ENCODE data around the gene FBN2. TPM values are rescaled to one million over a fixed set of nuclear protein-coding genes. Genes with fewer than 3 reads are reported as not detected.

The FBN2 gene
- total and polyA plus RNA-seq, 2 experiments from 2014 or later: 41.0 to 143 TPM

- Histone ChIP-seq H3K27ac (no peak overlapping the region), H2AFZ (no peak overlapping the region), H3K4me2 (no peak overlapping the region), H3K4me1 (ENCODE audit: insufficient read depth) (peaks cover 6% of the 10 kb centered on the region), H3K27me3 (no peaks in the 10 kb centered on the region), H3K9me3 (ENCODE audit: low read depth) (no peaks in the 10 kb centered on the region), H3K36me3 (replicated peaks; ENCODE audit: insufficient read depth, low read depth) (no peaks in the 10 kb centered on the region), H3K79me2 (no peaks in the 10 kb centered on the region), H4K20me1 (ENCODE audit: insufficient read depth, poor library complexity, severe bottlenecking) (no peaks in the 10 kb centered on the region), H3K4me3 (no peak overlapping the region), H3K9me2 (replicated peaks; ENCODE audit: insufficient read depth) (no peaks in the 10 kb centered on the region)
- 100% methylated on average over 1 of the region's 1 CpG for WGBS (ENCODE audit: low lambda C conversion rate, missing lambda C conversion rate)
- TF ChIP-seq EZH2 (IDR thresholded peaks at IDR 0.05; ENCODE audit: borderline replicate concordance) (no peak), CTCF (IDR thresholded peaks at IDR 0.05; ENCODE audit: poor library complexity) (no peak), EZH2phosphoT487 (IDR thresholded peaks at IDR 0.05; ENCODE audit: low read depth, severe bottlenecking, unreplicated experiment) (no peak)
- DNase-seq (ENCODE audit: low spot score): no peak
Observed at GRCh38 chr5:128427921-128428320, 110.1 kb downstream of the FBN2 start.

GRCh38 chr5:128426090-128426534, 111.9 kb downstream of the FBN2 start:
- 79% methylated on average over 5 of the region's 5 CpGs for WGBS (ENCODE audit: low lambda C conversion rate, missing lambda C conversion rate)
- H4K20me1 ChIP-seq (ENCODE audit: insufficient read depth, poor library complexity, severe bottlenecking): no peaks in the 10 kb centered on the region
- H3K9me2 ChIP-seq (replicated peaks; ENCODE audit: insufficient read depth): no peaks in the 10 kb centered on the region
- H3K36me3 ChIP-seq (replicated peaks; ENCODE audit: insufficient read depth, low read depth): no peaks in the 10 kb centered on the region
- no peak overlapping the region for H3K27ac ChIP-seq
- H3K4me2 ChIP-seq: no peak overlapping the region
- DNase-seq (ENCODE audit: low spot score): no peak
- no peaks in the 10 kb centered on the region for H3K27me3 ChIP-seq
- H3K79me2 ChIP-seq: no peaks in the 10 kb centered on the region
- no peak overlapping the region for H2AFZ ChIP-seq
- H3K9me3 ChIP-seq (ENCODE audit: low read depth): no peaks in the 10 kb centered on the region
- peaks cover 6% of the 10 kb centered on the region for H3K4me1 ChIP-seq (ENCODE audit: insufficient read depth)
- TF ChIP-seq EZH2phosphoT487 (IDR thresholded peaks at IDR 0.05; ENCODE audit: low read depth, severe bottlenecking, unreplicated experiment): no peak
- TF ChIP-seq EZH2 (IDR thresholded peaks at IDR 0.05; ENCODE audit: borderline replicate concordance): no peak
- no peak for TF ChIP-seq CTCF (IDR thresholded peaks at IDR 0.05; ENCODE audit: poor library complexity)
- no peak overlapping the region for H3K4me3 ChIP-seq

DNA sequence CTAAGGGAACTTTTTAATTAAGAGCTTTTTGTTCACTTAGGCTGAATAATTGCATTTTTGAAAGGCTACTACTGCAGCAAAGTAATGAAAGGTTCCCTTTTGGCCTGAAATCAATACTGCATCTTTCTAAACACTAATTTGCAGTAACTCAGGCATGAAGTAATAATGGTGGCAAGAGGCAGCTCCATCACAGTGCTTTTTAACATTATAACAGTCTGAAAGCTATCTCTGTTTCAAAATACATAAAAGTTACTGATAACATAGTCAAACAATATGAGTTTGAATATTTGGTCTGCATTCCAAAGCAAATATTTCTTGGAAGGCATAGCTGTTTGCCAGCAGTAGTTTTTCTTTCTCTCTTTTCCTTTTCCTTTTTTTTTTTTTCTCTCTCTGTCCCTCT, 113.4 kb downstream of the FBN2 start:
- no peaks in the 10 kb centered on the region for H3K79me2 ChIP-seq
- peaks cover 6% of the 10 kb centered on the region for H3K4me1 ChIP-seq (ENCODE audit: insufficient read depth)
- no peak for TF ChIP-seq EZH2 (IDR thresholded peaks at IDR 0.05; ENCODE audit: borderline replicate concordance)
- no peak for TF ChIP-seq EZH2phosphoT487 (IDR thresholded peaks at IDR 0.05; ENCODE audit: low read depth, severe bottlenecking, unreplicated experiment)
- no peak for TF ChIP-seq CTCF (IDR thresholded peaks at IDR 0.05; ENCODE audit: poor library complexity)
- no peaks in the 10 kb centered on the region for H3K9me2 ChIP-seq (replicated peaks; ENCODE audit: insufficient read depth)
- H3K27me3 ChIP-seq: no peaks in the 10 kb centered on the region
- H3K27ac ChIP-seq: no peak overlapping the region
- no peaks in the 10 kb centered on the region for H3K36me3 ChIP-seq (replicated peaks; ENCODE audit: insufficient read depth, low read depth)
- H2AFZ ChIP-seq: no peak overlapping the region
- no peak overlapping the region for H3K4me3 ChIP-seq
- no peaks in the 10 kb centered on the region for H3K9me3 ChIP-seq (ENCODE audit: low read depth)
- no peak for DNase-seq (ENCODE audit: low spot score)
- peak overlapping the region; percentile 35 for H3K4me2 ChIP-seq
- H4K20me1 ChIP-seq (ENCODE audit: insufficient read depth, poor library complexity, severe bottlenecking): no peaks in the 10 kb centered on the region

GRCh38 chr5:128422612-128423011, 115.4 kb downstream of the FBN2 start:
- TF ChIP-seq CTCF (IDR thresholded peaks at IDR 0.05; ENCODE audit: poor library complexity) (no peak), EZH2phosphoT487 (IDR thresholded peaks at IDR 0.05; ENCODE audit: low read depth, severe bottlenecking, unreplicated experiment) (no peak), EZH2 (IDR thresholded peaks at IDR 0.05; ENCODE audit: borderline replicate concordance) (no peak)
- Histone ChIP-seq H2AFZ (no peak overlapping the region), H3K4me1 (ENCODE audit: insufficient read depth) (peaks cover 6% of the 10 kb centered on the region), H3K4me3 (no peak overlapping the region), H3K4me2 (no peak overlapping the region), H3K36me3 (replicated peaks; ENCODE audit: insufficient read depth, low read depth) (no peaks in the 10 kb centered on the region), H3K27ac (no peak overlapping the region), H3K9me2 (replicated peaks; ENCODE audit: insufficient read depth) (no peaks in the 10 kb centered on the region), H3K9me3 (ENCODE audit: low read depth) (no peaks in the 10 kb centered on the region), H3K79me2 (no peaks in the 10 kb centered on the region), H3K27me3 (no peaks in the 10 kb centered on the region), H4K20me1 (ENCODE audit: insufficient read depth, poor library complexity, severe bottlenecking) (no peaks in the 10 kb centered on the region)
- DNase-seq (ENCODE audit: low spot score): no peak
